ENCODE results near the gene SPTSSB. TPM values are rescaled to one million over a fixed set of nuclear protein-coding genes. Genes with fewer than 3 reads are reported as not detected.
A peak's percentile ranks its signal among the peaks of the same experiment; 100 is the strongest.

SPTSSB gene
- total and polyA plus RNA-seq, 2 donors (not counting 1 experiment from before 2014, with no cell fraction given) = under 0.01 TPM; not detected in 1

DNA sequence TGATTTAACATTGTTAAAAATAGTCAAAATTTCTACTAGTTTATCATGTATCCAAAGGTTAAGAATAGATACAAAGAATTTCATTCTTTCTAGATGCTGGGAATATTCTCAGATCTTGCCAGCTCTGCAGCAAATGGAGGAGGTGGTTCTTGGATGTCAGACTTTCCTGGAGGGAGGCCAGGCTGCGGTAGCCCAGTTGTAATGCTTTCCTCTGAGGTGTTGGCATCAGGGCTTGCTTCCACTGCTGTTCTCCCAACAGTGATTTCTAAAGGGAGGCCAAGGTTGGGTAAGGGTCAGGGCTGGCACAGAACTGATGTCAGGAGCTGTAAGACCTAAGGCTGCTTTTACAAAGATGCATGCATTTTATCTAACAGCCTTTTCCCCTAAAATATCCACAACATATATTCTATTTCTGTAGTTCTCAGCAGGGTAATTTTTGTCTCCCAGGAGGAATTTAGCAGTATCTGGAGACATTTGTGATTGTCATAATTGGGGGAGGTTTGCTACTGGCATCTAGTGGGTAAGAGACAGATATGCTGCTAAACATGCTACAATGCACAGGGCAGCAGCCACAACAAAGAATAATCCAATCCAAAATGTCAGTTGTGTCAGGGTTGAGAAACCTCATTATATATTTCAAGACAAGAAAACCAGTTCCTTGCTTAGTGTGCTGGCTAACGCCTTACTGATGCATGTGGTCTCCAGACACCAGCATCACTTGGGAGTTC lies 42.0 kb upstream of the SPTSSB start:
- H3K79me2 ChIP-seq (ENCODE audit: control insufficient read depth, insufficient read depth, low read length) = no peaks in the 10 kb centered on the region

DNA sequence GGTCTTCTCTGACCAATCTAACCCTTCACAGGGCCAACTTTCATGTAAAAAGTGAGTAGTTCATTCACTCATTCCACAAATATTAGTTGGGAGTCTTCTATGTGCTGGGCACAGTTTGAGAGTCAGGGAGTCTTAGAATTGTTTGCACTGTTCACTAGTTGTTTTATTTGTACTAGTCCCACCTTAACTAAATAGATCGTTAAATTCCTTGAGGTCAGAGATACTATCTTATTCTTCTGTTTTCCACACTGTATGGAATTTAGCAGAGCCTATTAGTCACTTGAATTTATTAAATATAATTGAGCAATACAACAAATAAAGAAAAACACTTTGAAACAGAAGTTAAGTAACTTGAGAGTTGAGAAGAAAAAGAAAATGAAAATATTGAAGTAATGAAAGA lies 40.8 kb upstream of the SPTSSB start:
- H2AFZ ChIP-seq (ENCODE audit: low read length) = no peak overlapping the region
- no peak overlapping the region for H3K4me3 ChIP-seq (replicated peaks in 1 of 4; ENCODE audit: control extremely low read depth in 1 of 4, insufficient read depth in 1 of 4, low read depth in 3 of 4, low read length in 4 of 4)
- H3K9me3 ChIP-seq (ENCODE audit: control insufficient read depth, insufficient read depth, low read depth, low read length) = no peaks in the 10 kb centered on the region
- no peaks in the 10 kb centered on the region for H3K27me3 ChIP-seq (ENCODE audit: control insufficient read depth, insufficient read depth, low read length)
- no peak for DNase-seq (ENCODE audit: low read depth in 2 of 2)
- no peaks in the 10 kb centered on the region for H3K36me3 ChIP-seq (ENCODE audit: control insufficient read depth, insufficient read depth, low read length)
- TF ChIP-seq, protein P1, sequence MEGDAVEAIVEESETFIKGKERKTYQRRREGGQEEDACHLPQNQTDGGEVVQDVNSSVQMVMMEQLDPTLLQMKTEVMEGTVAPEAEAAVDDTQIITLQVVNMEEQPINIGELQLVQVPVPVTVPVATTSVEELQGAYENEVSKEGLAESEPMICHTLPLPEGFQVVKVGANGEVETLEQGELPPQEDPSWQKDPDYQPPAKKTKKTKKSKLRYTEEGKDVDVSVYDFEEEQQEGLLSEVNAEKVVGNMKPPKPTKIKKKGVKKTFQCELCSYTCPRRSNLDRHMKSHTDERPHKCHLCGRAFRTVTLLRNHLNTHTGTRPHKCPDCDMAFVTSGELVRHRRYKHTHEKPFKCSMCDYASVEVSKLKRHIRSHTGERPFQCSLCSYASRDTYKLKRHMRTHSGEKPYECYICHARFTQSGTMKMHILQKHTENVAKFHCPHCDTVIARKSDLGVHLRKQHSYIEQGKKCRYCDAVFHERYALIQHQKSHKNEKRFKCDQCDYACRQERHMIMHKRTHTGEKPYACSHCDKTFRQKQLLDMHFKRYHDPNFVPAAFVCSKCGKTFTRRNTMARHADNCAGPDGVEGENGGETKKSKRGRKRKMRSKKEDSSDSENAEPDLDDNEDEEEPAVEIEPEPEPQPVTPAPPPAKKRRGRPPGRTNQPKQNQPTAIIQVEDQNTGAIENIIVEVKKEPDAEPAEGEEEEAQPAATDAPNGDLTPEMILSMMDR (conservative IDR thresholded peaks at IDR 0.05 in 1 of 2, IDR thresholded peaks at IDR 0.05 in 1 of 2; ENCODE audit: low read depth in 1 of 2, low read length in 2 of 2) = no peak
- no peak for TF ChIP-seq EZH2 (IDR thresholded peaks at IDR 0.05; ENCODE audit: low read length, missing control alignments)
- H3K4me2 ChIP-seq (ENCODE audit: extremely low read depth, insufficient read depth, low read length) = no peak overlapping the region
- H3K9ac ChIP-seq (ENCODE audit: insufficient read depth, low read length) = no peak overlapping the region
- H4K20me1 ChIP-seq (ENCODE audit: control insufficient read depth, extremely low read depth, insufficient read depth, low read length) = no peaks in the 10 kb centered on the region
- H3K79me2 ChIP-seq (ENCODE audit: control insufficient read depth, insufficient read depth, low read length) = no peaks in the 10 kb centered on the region
- H3K27ac ChIP-seq (ENCODE audit: insufficient read depth, low read length) = no peak overlapping the region
- H3K4me1 ChIP-seq (ENCODE audit: control insufficient read depth, extremely low read depth, insufficient read depth, low read length) = peaks cover 9% of the 10 kb centered on the region

More for the DNA sequence above, 42.0 kb upstream of the SPTSSB start:
- Histone ChIP-seq H3K9me3 (ENCODE audit: control insufficient read depth, insufficient read depth, low read depth, low read length) (no peaks in the 10 kb centered on the region), H4K20me1 (ENCODE audit: control insufficient read depth, extremely low read depth, insufficient read depth, low read length) (no peaks in the 10 kb centered on the region), H3K4me1 (ENCODE audit: control insufficient read depth, extremely low read depth, insufficient read depth, low read length) (peaks cover 9% of the 10 kb centered on the region), H3K27me3 (ENCODE audit: control insufficient read depth, insufficient read depth, low read length) (no peaks in the 10 kb centered on the region), H3K9ac (ENCODE audit: insufficient read depth, low read length) (no peak overlapping the region), H3K4me2 (ENCODE audit: extremely low read depth, insufficient read depth, low read length) (no peak overlapping the region), H3K4me3 (replicated peaks in 1 of 4; ENCODE audit: control extremely low read depth in 1 of 4, insufficient read depth in 1 of 4, low read depth in 3 of 4, low read length in 4 of 4) (no peak overlapping the region), H3K27ac (ENCODE audit: insufficient read depth, low read length) (no peak overlapping the region), H3K36me3 (ENCODE audit: control insufficient read depth, insufficient read depth, low read length) (no peaks in the 10 kb centered on the region), H2AFZ (ENCODE audit: low read length) (no peak overlapping the region)
- peak; percentile 60 to 85 for DNase-seq (ENCODE audit: low read depth in 2 of 2)
- no peak for TF ChIP-seq EZH2 (IDR thresholded peaks at IDR 0.05; ENCODE audit: low read length, missing control alignments)
- TF ChIP-seq, protein P1 (conservative IDR thresholded peaks at IDR 0.05 in 1 of 2, IDR thresholded peaks at IDR 0.05 in 1 of 2; ENCODE audit: low read depth in 1 of 2, low read length in 2 of 2) = no peak

DNA sequence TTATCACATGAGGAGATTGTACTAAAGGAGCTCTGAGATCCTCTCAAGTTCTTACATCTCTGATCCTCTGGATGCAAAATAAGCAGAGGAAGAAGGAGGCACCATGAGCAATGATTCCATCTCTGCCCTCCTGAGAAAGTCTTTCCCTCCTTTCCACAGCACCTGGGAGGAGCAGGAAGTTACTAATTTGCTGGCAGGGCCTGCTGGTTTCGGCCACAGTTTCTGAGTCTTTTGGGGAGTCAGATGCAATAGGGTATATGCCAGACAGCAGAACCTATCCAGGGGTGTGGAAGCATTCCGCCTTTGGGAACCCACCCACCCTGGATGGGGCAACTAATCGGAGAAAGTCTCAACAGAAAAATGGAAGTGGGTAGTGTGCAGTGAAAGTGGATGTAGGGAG lies 38.5 kb upstream of the SPTSSB start:
- no peak overlapping the region for H3K27ac ChIP-seq (ENCODE audit: insufficient read depth, low read length)
- TF ChIP-seq EZH2 (IDR thresholded peaks at IDR 0.05; ENCODE audit: low read length, missing control alignments) = no peak
- TF ChIP-seq, protein P1 (conservative IDR thresholded peaks at IDR 0.05 in 1 of 2, IDR thresholded peaks at IDR 0.05 in 1 of 2; ENCODE audit: low read depth in 1 of 2, low read length in 2 of 2) = no peak
- H4K20me1 ChIP-seq (ENCODE audit: control insufficient read depth, extremely low read depth, insufficient read depth, low read length) = no peaks in the 10 kb centered on the region
- H3K4me3 ChIP-seq (replicated peaks in 1 of 4; ENCODE audit: control extremely low read depth in 1 of 4, insufficient read depth in 1 of 4, low read depth in 3 of 4, low read length in 4 of 4) = no peak overlapping the region
- DNase-seq (ENCODE audit: low read depth in 2 of 2) = no peak
- no peaks in the 10 kb centered on the region for H3K79me2 ChIP-seq (ENCODE audit: control insufficient read depth, insufficient read depth, low read length)
- H3K27me3 ChIP-seq (ENCODE audit: control insufficient read depth, insufficient read depth, low read length) = no peaks in the 10 kb centered on the region
- no peak overlapping the region for H3K4me2 ChIP-seq (ENCODE audit: extremely low read depth, insufficient read depth, low read length)
- peaks cover 3% of the 10 kb centered on the region for H3K4me1 ChIP-seq (ENCODE audit: control insufficient read depth, extremely low read depth, insufficient read depth, low read length)
- H3K9me3 ChIP-seq (ENCODE audit: control insufficient read depth, insufficient read depth, low read depth, low read length) = no peaks in the 10 kb centered on the region
- H3K9ac ChIP-seq (ENCODE audit: insufficient read depth, low read length) = no peak overlapping the region
- no peak overlapping the region for H2AFZ ChIP-seq (ENCODE audit: low read length)
- H3K36me3 ChIP-seq (ENCODE audit: control insufficient read depth, insufficient read depth, low read length) = no peaks in the 10 kb centered on the region
